ENCODE measurements around the gene NAV1. TPM values are rescaled to one million over a fixed set of nuclear protein-coding genes. Genes with fewer than 3 reads are reported as not detected.
A peak's percentile ranks its signal among the peaks of the same experiment; 100 is the strongest.

The NAV1 gene
- total and polyA plus RNA-seq, 9 of the 15 experiments (the other 6 are each of a cell fraction or from before 2014, with no cell fraction given) = 0.91 to 16.8 (median 3.2) TPM

GRCh38 chr1:201551877-201552731 lies 13.2 kb downstream of the NAV1 start (continued):
- TF ChIP-seq, protein P1, sequence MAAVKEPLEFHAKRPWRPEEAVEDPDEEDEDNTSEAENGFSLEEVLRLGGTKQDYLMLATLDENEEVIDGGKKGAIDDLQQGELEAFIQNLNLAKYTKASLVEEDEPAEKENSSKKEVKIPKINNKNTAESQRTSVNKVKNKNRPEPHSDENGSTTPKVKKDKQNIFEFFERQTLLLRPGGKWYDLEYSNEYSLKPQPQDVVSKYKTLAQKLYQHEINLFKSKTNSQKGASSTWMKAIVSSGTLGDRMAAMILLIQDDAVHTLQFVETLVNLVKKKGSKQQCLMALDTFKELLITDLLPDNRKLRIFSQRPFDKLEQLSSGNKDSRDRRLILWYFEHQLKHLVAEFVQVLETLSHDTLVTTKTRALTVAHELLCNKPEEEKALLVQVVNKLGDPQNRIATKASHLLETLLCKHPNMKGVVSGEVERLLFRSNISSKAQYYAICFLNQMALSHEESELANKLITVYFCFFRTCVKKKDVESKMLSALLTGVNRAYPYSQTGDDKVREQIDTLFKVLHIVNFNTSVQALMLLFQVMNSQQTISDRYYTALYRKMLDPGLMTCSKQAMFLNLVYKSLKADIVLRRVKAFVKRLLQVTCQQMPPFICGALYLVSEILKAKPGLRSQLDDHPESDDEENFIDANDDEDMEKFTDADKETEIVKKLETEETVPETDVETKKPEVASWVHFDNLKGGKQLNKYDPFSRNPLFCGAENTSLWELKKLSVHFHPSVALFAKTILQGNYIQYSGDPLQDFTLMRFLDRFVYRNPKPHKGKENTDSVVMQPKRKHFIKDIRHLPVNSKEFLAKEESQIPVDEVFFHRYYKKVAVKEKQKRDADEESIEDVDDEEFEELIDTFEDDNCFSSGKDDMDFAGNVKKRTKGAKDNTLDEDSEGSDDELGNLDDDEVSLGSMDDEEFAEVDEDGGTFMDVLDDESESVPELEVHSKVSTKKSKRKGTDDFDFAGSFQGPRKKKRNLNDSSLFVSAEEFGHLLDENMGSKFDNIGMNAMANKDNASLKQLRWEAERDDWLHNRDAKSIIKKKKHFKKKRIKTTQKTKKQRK (IDR thresholded peaks at IDR 0.05; ENCODE audit: borderline replicate concordance, low read depth, low read length) = no peak
- TF ChIP-seq CHD1 (IDR thresholded peaks at IDR 0.05; ENCODE audit: low read length) (no peak), HLTF (IDR thresholded peaks at IDR 0.05) (no peak), KLF16 (IDR thresholded peaks at IDR 0.05) (no peak), ZNF830 (CRISPR knock-in tag; IDR thresholded peaks at IDR 0.05) (no peak), BRD4 (IDR thresholded peaks at IDR 0.05) (no peak), NFXL1 (CRISPR knock-in tag; IDR thresholded peaks at IDR 0.05) (no peak), ILF3 (IDR thresholded peaks at IDR 0.05; ENCODE audit: borderline replicate concordance) (no peak), SMAD3 (CRISPR knock-in tag; conservative IDR thresholded peaks at IDR 0.05) (0 out of 2 replicates have a peak, but pooled peaks have one; percentile 26), ILK (tag; IDR thresholded peaks at IDR 0.05; ENCODE audit: borderline replicate concordance, low read depth) (no peak), ZNF174 (CRISPR knock-in tag; IDR thresholded peaks at IDR 0.05) (no peak), ZEB2 (IDR thresholded peaks at IDR 0.05) (no peak), RBM34 (IDR thresholded peaks at IDR 0.05; ENCODE audit: borderline replicate concordance, insufficient read depth, low read length) (no peak), HIVEP1 (CRISPR knock-in tag; IDR thresholded peaks at IDR 0.05) (0 out of 2 replicates have a peak, but pooled peaks have one; percentile 30), ZBTB2 (IDR thresholded peaks at IDR 0.05) (no peak), RBFOX2 (IDR thresholded peaks at IDR 0.05; ENCODE audit: low read depth, low read length) (peak; percentile 39; the same call in 1 of the 2 replicates), SIRT6 (IDR thresholded peaks at IDR 0.05; ENCODE audit: low read depth, low read length) (no peak), ZNF695 (CRISPR knock-in tag; IDR thresholded peaks at IDR 0.05) (no peak), NR2C2 (CRISPR knock-in tag; IDR thresholded peaks at IDR 0.05) (no peak), NR2C2 (tag; IDR thresholded peaks at IDR 0.05) (peak; percentile 56; the same call in 1 of the 2 replicates), FOSL1 (tag; conservative IDR thresholded peaks at IDR 0.05) (peak; percentile 99), ZNF3 (CRISPR knock-in tag; IDR thresholded peaks at IDR 0.05) (no peak), HDAC3 (IDR thresholded peaks at IDR 0.05; ENCODE audit: borderline replicate concordance, partially characterized antibody) (no peak)
- TF ChIP-seq, protein P2, sequence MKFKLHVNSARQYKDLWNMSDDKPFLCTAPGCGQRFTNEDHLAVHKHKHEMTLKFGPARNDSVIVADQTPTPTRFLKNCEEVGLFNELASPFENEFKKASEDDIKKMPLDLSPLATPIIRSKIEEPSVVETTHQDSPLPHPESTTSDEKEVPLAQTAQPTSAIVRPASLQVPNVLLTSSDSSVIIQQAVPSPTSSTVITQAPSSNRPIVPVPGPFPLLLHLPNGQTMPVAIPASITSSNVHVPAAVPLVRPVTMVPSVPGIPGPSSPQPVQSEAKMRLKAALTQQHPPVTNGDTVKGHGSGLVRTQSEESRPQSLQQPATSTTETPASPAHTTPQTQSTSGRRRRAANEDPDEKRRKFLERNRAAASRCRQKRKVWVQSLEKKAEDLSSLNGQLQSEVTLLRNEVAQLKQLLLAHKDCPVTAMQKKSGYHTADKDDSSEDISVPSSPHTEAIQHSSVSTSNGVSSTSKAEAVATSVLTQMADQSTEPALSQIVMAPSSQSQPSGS (CRISPR knock-in tag; IDR thresholded peaks at IDR 0.05) = no peak

Data from K562 (cell line).